Fibroblast of mammary gland (primary cell): ENCODE results near the gene CYS1.

Experiments
- DNase-seq: peaks from one replicate; pipeline ENCODE4 v3.0.0-alpha.2; 2010; ENCODE audit warnings: low read depth
- H3K4me3 ChIP-seq: 2 replicates; pipeline ENCODE4 v1.5.1; 2011; ENCODE audit warnings: low read depth, mild to moderate bottlenecking, low read length, moderate library complexity; ENCODE audit not compliant: control insufficient read depth
- CTCF ChIP-seq: conservative IDR thresholded peaks from 2 replicates; pipeline ENCODE4 v1.5.1; 2011; ENCODE audit warnings: low read depth, low read length, inconsistent platforms; ENCODE audit not compliant: control insufficient read depth, insufficient read depth

CYS1 gene

GRCh38 chr2:10079870-10080535 lies at the start of gene CYS1:
Gene CYS1, minus strand, starts transcription at chr2:10080411. Its CDS starts 188 bp downstream, at chr2:10080223.
- H3K4me3 ChIP-seq = peak within 1 kb of the TSS; percentile 4
- no peak for TF ChIP-seq CTCF
- no peak for DNase-seq

- DNase-seq = no peak
- H3K4me3 ChIP-seq = no peak overlapping the region
- no peak for TF ChIP-seq CTCF
These were observed 49.3 kb upstream of the CYS1 start for GRCh38 chr2:10129490-10129889.

- H3K4me3 ChIP-seq = no peak overlapping the region
- no peak for DNase-seq
- no peak for TF ChIP-seq CTCF
These were observed 48.2 kb upstream of the CYS1 start for GRCh38 chr2:10128420-10128819.

- no peak for TF ChIP-seq CTCF
- DNase-seq = no peak
- no peak overlapping the region for H3K4me3 ChIP-seq
These were observed 46.4 kb upstream of the CYS1 start for GRCh38 chr2:10126632-10127026.

- no peak for TF ChIP-seq CTCF
- no peak for DNase-seq
These were observed 45.8 kb upstream of the CYS1 start for GRCh38 chr2:10125842-10126631.

GRCh38 chr2:10124538-10125045 lies 44.4 kb upstream of the CYS1 start:
- DNase-seq = peak; percentile 81
- TF ChIP-seq CTCF = peak; percentile 59
- peak overlapping the region; percentile 76 for H3K4me3 ChIP-seq

More at GRCh38 chr2:10125842-10126631, 45.8 kb upstream of the CYS1 start:
- H3K4me3 ChIP-seq = no peak overlapping the region
